Left kidney (tissue), 2 donors: Measurements from ENCODE around the gene JPT2. TPM values are rescaled to one million over a fixed set of nuclear protein-coding genes. Genes with fewer than 3 reads are reported as not detected.
A peak's percentile ranks its signal among the peaks of the same experiment; 100 is the strongest.
"Not testable (repeated sequence)": the region's sequence is repeated elsewhere in the genome, so short reads cannot be mapped to it uniquely, and the experiment has no call there.

Experiments
- DNase-seq: peaks from one replicate; pipeline ENCODE4 v3.0.0-alpha.2; 2013
- polyA plus RNA-seq: library from polyadenylated mRNA; unstranded; fragments of 120-200 nt; gene quantifications from one replicate; pipeline ENCODE4 v1.2.1, GENCODE V29; 2013; ENCODE audit not compliant: insufficient read length

The JPT2 gene
- polyA plus RNA-seq, 1 donor: 82.0 TPM

DNA sequence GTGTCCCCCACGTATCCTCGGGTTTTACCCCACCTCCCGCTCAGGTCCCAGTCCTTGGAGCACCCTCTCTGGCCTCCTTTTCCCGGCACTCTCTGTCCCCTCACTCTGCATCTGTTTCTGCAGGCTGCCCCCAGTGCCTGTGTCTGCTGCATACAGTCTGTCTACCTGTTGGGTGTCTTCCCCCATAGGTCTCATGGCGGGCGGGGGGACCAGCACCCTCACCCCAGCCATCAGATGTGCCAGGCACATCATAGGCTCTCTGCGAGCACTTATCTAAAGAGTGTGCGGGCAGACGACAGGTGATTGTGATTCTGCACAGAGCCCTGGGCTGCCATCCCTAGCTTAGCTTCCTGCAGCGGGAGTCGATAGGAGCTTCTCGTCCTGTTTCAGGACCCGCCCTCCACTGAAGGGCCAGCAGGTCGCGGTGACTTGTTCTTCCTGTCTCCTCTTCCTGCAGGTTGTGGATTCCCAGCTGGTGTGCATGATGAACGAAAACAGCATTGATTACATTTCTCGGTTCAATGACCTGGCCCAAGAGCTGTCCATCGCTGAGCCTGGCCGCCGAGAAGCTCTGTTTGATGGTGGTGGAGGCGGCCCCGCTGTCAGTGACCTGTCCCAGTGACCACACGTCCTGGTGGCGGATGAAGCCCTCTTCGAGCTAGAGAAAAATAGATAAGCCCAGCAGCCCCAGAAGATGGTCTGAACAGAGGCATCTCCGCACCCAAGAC is 4.5 kb upstream of the JPT2 start:
- DNase-seq: no peak

DNA sequence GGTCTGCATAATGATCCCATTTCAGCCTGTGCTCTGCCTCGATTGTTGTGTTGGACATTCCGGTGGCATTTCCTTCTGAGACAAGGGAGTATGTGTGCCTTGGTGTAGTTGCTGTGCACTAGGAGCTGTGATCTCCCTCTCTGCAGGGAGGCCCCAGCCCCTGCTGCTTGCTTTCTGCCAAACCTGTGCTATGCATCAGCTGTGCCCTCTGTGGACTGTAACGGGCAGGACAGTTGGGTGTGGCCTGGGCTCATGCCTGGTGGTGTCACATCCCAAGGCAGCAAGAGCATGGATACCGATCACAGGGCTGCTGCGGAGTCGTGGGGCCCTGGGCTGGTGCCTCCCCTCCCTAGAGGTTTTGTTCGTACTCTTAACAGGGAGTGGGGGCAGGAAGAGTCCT is 3.8 kb upstream of the JPT2 start:
- DNase-seq: no peak

- no peak for DNase-seq
Observed at GRCh38 chr16:1674751-1675664, 3.1 kb upstream of the JPT2 start.

DNA sequence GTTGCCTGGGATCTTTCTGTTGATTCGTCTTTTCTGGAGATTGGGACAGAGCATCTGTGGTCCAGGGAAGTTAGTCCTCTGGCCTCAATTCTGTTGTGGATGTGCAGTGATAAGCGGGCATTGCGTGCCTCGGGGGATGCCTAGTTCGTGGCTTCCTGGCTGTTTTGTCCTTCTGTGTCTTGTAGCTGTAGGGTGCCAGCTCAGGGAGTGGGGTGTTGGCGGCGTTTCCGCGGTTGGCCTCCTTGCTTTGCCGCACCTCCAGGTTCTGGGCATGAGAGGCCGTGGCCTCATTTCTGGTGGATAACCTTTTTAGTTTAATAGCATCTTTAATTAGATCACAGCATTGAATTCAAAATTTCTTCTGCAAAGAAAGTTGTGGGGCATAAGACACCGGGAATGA is 1.4 kb upstream of the JPT2 start:
- no peak for DNase-seq

DNA sequence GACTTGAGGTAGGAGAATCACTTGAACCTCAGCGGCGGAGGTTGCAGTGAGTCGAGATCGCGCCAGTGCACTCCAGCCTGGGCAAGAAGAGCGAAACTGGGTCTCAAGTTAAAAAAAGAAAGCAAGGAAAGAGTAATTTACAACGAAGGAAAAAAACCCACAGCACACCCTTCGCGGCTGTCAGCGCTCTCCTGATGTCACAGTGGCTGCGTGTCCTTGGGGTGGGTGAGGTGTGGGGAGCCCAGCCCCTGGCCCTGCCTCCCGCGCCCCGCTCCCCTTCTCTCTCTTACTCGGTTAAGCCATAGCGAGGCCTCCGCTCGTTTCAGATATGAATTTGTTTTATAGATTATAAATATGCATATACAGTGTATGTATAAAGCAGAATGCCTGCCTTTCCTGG is 740 bp upstream of the JPT2 start:
- no peak for DNase-seq

DNA sequence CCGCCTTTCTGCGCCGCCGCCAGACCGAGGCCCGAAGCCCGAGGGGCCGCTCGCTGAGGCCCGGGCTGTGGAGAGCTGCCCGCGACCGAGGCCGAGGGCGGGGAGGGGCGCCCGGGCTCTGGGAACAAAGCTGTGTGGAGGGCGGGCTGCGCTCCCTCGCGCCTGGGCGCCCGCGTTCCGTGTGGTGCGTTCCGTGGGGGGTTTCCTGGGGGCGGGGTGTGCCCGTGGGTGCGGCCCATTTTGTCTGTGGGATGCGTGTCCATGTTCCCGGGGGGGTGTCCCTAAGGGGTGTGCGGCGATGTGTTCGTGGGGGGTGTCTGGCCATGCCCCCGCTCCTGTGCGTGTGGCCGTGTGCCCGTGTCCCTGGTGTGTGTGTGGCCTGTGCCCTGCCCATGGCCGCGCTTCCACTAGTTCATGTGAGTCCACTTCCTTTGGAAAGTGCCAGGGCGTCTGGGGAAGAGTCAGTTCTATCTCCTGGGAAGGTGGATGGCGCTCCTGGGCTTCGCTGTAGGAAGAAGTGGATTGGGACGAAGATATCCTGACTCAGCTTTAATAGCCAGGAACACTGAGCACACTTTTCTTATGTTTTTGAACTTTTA is 520 bp downstream of the JPT2 start:
- no peak for DNase-seq

DNA sequence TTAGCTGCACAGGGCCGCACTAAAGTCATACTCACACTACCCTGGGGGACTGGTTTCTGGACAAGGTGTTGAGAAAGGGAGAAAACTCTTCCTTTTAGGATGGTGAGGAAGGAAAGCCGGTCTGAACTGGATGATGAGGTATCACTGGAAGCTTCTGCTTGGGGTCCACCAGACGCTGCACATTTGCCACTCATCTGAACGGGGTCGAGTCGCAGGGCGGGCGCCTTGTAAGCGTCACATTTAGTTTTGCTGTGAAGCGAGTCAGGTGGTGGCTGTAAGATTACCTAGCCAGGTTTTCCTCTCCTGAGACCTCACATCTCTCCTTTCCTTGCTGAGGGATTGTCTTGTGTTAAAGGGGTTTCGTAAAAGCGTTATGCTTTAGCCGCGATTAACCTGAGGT is 2.3 kb downstream of the JPT2 start:
- no peak for DNase-seq

GRCh38 chr16:1681032-1681431 is 3.0 kb downstream of the JPT2 start:
- no peak for DNase-seq

DNA sequence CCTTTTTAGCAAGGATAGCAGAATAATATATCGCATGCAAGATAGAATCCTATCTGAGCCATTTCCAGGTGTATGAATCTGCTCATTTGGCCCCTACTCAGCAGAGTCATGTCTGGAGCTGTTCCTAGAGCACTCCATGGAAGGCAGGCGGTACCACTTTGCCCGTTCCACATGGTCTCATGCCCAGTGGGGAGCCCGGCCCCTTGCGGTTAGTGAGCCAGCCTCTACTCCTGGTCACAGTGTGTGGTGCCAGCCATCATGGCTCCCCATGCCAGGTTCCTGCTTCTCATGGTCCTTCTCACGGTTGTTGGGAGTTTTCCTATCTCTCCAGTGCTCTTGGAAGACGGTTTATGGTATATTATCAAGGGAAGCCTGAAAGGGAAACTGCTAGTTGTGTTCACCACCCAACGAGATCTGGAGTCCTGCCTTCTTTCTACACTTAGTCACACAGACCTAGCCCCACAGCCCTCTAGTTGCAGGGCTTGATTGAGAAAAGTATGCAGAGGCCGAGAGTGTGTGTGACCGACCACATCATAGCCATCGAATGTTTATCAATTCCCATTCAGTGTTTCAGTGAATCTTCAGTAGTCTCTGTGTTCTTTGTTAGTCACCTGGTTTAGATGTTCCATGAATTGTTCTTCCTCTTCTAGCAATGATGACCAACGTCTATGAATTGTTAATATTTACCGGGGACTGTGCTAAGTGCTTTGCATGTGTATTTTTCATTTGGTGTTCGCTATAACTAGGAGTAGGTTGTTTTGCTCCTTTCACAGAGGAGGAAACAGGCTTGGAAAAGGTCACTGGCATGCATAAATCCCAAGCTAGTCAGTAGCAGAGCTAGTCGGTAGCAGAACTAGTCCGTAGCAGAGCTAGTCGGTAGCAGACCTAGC is 9.6 kb downstream of the JPT2 start:
- DNase-seq: no peak

GRCh38 chr16:1688807-1689560 is 10.9 kb downstream of the JPT2 start:
- DNase-seq: no peak

GRCh38 chr16:1689853-1690252 is 11.8 kb downstream of the JPT2 start:
- DNase-seq: no peak

DNA sequence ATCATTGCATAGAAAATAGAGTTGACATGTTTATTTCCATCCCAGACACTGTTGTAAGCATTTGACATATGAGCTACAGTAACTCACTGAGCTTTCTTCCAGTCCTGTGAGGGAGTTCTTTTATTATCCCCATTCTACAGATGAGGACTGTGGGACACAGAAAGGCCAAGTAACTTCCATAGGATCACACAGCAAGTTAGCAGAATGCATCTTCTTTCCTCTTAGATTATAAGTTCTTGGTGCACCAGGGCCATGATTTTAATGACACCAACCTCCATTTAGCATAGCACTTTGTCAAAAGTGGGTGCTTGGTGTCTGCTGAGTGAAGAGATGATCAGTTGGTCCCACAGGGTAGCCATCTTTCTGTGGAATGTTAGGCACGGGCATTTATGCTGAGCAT is 12.7 kb downstream of the JPT2 start:
- no peak for DNase-seq

DNA sequence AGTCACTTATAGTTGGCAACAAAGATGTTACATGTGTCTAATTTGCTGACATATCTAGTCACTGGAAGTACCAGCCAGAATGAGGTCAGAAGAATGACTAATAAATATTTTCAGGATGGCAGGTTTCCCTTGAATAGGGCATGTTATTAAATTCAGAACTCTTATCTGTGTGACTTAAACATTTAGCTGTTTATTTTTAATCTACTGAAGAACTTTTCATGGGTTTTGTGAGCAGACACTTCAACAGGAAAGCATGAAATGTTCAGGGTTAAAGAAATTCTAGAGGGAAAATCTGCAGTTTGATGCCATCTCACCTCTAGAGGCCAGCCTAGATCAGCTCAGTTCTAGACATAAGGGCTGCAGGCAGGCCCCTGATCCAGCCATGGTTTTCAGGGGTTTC is 13.2 kb downstream of the JPT2 start:
- DNase-seq: no peak

DNA sequence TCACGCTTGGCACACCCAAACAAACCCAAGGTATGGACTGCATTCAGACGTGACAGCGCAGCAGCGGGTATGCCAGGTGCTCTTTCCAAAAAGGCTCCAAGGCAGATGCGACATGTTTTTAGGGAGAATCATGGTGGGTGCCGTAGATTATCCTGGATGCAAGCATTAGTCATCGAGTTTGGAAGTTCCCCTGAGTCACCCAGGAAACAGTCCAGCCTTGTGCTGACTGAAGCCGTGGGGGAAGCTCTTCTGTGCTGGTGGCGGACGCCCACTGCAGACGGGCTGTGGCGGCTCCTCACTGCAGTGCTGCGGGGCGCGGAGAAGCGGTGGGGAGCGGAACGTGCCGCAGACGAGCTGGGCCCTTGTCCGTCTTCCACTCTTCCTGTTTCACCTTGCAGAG is 13.9 kb downstream of the JPT2 start:
- no peak for DNase-seq

DNA sequence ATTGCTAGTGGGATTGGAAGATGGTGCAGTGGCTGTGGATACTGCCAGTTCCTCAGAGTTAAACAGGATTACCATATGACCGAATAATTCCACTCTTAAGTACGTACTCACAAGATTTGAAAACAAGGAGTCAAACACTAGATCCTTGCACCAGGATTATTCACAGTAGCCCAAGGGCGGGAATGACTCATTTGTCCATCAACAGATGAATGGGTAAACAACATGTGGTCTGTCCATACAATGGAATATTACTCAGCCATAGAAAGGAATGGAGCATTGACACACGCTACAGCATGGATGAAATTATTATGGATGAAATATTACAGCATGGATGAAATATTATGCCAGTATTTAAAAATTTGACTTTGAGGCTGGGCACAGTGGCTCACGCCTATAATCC is 18.8 kb downstream of the JPT2 start:
- no peak for DNase-seq

DNA sequence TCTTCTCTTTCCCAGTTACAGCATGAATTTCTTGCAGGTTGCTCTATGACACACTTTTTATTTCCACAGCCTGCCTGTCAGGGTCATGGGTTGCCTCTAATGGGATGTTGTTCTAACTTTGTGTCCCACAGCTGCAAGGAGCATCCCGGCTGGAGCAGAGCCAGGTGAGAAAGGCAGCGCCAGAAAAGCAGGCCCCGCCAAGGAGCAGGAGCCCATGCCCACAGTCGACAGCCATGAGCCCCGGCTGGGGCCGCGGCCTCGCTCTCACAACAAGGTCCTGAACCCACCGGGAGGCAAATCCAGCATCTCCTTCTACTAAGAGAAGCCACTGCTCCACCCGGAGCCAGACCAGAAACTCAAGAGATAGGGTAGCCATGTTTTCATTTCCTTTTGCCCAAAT is 20.6 kb downstream of the JPT2 start:
- no peak for DNase-seq

DNA sequence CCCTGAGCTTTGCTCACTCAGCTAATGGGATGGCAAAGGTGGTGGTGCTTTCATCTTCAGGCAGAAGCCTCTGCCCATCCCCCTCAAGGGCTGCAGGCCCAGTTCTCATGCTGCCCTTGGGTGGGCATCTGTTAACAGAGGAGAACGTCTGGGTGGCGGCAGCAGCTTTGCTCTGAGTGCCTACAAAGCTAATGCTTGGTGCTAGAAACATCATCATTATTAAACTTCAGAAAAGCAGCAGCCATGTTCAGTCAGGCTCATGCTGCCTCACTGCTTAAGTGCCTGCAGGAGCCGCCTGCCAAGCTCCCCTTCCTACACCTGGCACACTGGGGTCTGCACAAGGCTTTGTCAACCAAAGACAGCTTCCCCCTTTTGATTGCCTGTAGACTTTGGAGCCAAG is 22.2 kb downstream of the JPT2 start:
- DNase-seq: no peak

- no peak for DNase-seq
Observed at GRCh38 chr16:1701216-1701878, 23.3 kb downstream of the JPT2 start.

GRCh38 chr16:1705324-1705687 is 27.2 kb downstream of the JPT2 start:
- not testable (repeated sequence) for DNase-seq

DNA sequence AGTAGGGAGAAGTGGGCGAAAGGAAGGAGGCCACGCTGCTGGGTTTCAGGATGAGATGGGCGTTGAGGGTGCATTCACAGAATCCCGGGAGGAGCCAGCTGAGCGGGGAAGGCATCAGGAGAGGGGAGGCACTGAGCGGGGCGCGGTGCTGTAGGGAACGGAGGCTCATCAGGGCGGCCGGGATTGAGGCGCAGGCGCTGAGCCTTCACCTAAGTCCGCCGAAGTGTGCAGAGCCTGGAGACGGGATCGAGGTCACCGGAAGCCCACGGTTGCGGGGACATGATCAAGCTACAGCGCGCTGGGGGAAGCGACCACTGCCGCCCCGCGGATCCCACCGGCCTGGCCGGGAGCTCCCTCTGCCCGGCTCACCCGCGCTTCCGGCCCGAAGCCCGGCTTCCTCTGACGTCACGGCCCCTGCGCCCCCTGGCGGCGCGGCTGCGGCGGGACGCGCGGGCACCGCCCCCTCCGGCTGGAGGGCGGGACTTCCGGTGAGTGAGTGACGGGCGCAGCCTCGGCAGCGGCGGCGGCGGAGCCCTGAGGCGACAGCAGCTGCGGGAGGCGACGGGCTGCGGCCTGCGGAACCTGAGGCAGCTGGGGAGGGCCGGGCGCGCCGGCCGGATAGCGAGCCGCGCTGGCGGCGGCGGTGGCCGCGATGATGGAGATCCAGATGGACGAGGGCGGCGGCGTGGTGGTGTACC is 27.8 kb downstream of the JPT2 start, which contains the start of gene MAPK8IP3:
MAPK8IP3 (plus strand) TSS at position 508 of the 698 bp plus-strand sequence; CDS start at position 653, 145 bp downstream.
- DNase-seq: peak; percentile 91
